GM12878 (cell line): ENCODE data around the gene PHKG2. TPM values are rescaled to one million over a fixed set of nuclear protein-coding genes. Genes with fewer than 3 reads are reported as not detected.

Experiments
- ATAC-seq: fragments of 200-7000 bp; cut with Tn5 transposase; 3 replicates; pipeline ENCODE4 v1.9.1; 2020; ENCODE audit warnings: mild to moderate bottlenecking, moderate library complexity
- BruUV-seq: library from RNA; stranded (reverse); fragments of 400-500 nt; replicated peaks from 2 replicates; lab custom pipeline; 2021; lab: Mats Ljungman, UMichigan
- CTCF ChIA-PET: fragments of 300-600 bp; sonication (Branson Sonifier 250); formaldehyde crosslinking; extraction: SDS; loops from one replicate; lab custom pipeline; 2021; ENCODE audit warnings: inconsistent platforms; lab: Yijun Ruan, JAX
- POLR2A ChIA-PET: fragments of 350-600 bp; formaldehyde crosslinking; extraction: SDS; loops from one replicate; lab custom pipeline; 2021; ENCODE audit warnings: inconsistent platforms; lab: Charles Lee
- RAD21 ChIA-PET: fragments of 300-600 bp; sonication (Branson Sonifier 250); formaldehyde crosslinking; loops from one replicate; lab custom pipeline; 2023; ENCODE audit warnings: antibody characterized with exemption; ENCODE audit not compliant: unreplicated experiment; lab: Charles Lee
- SMC1A ChIA-PET: fragments of 300-600 bp; sonication (Branson Sonifier 250); formaldehyde crosslinking; loops from one replicate; lab custom pipeline; 2023; ENCODE audit not compliant: unreplicated experiment, uncharacterized antibody; lab: Charles Lee
- DNase-seq: peaks from one replicate; pipeline ENCODE4 v3.0.0-alpha.2; 2011; ENCODE audit warnings: low read depth, low spot score
- FAIRE-seq: peaks from 3 replicates; lab custom pipeline; 2011; peaks lifted over from hg19 to GRCh38; lab: Jason Lieb, UNC
- H2AFZ ChIP-seq: 2 replicates; pipeline ENCODE4 v1.6.0; 2011; ENCODE audit warnings: low read depth, low read length, control low read depth; ENCODE audit not compliant: control insufficient read depth
- H3K27ac ChIP-seq: 2 replicates; pipeline ENCODE4 v1.5.1; 2011; ENCODE audit warnings: control low read depth; ENCODE audit not compliant: control insufficient read depth, insufficient read depth
- H3K27me3 ChIP-seq, 2 experiments: replicated peaks in 1 of 2; 2 replicates each; pipeline versions ENCODE4 v1.6.0 to v1.6.1; 2011; ENCODE audit warnings: low read length in 1 of 2; ENCODE audit not compliant: control insufficient read depth in 2 of 2, insufficient read depth in 2 of 2
- H3K36me3 ChIP-seq, 2 experiments: 2 replicates each; pipeline ENCODE4 v1.5.1; 2011; ENCODE audit warnings: low read length in 1 of 2; ENCODE audit not compliant: control insufficient read depth in 2 of 2, insufficient read depth in 2 of 2
- H3K4me1 ChIP-seq: 2 replicates; pipeline ENCODE4 v1.6.1; 2011; ENCODE audit warnings: mild to moderate bottlenecking, low read length, moderate library complexity, mixed read lengths; ENCODE audit not compliant: control insufficient read depth, insufficient read depth
- H3K4me2 ChIP-seq: 2 replicates; pipeline ENCODE4 v1.6.0; 2011; ENCODE audit warnings: control low read depth; ENCODE audit not compliant: control insufficient read depth, insufficient read depth
- H3K4me3 ChIP-seq: fragments of 200-600 bp; sonication (generic); 2 replicates; pipeline ENCODE4 v1.5.1; 2016
- H3K79me2 ChIP-seq: 2 replicates; pipeline ENCODE4 v1.6.0; 2011; ENCODE audit warnings: low read length; ENCODE audit not compliant: control insufficient read depth, insufficient read depth
- H3K9ac ChIP-seq: 2 replicates; pipeline ENCODE4 v1.8.0; 2011; ENCODE audit warnings: low read length, control low read depth, mixed read lengths; ENCODE audit not compliant: control insufficient read depth, insufficient read depth
- H3K9me3 ChIP-seq: replicated peaks from 3 replicates; pipeline ENCODE4 v1.5.1; 2011; ENCODE audit warnings: mild to moderate bottlenecking, low read length; ENCODE audit not compliant: control insufficient read depth, insufficient read depth
- H4K20me1 ChIP-seq: 2 replicates; pipeline ENCODE4 v1.6.0; 2011; ENCODE audit not compliant: control insufficient read depth, insufficient read depth
- WGBS: methylation state at CpG from one replicate; pipeline ENCODE4 v1.1.6; 2016; ENCODE audit warnings: low lambda C conversion rate; ENCODE audit not compliant: insufficient replicate concordance, insufficient coverage; ENCODE audit errors: missing lambda C conversion rate; 5-methylcytosine and 5-hydroxymethylcytosine counted together
- in situ Hi-C: fragments of 300-500 bp; cut with MboI; formaldehyde crosslinking; loops from 9 replicates; pipeline ENCODE4 v1.14.3; 2018; ENCODE audit warnings: mixed read lengths
- intact Hi-C: fragments of 100-400 bp; cut with micrococcal nuclease; formaldehyde crosslinking; loops from one replicate; pipeline ENCODE4 v1.14.2; 2022; ENCODE audit not compliant: unreplicated experiment
- polyA plus RNA-seq, 11 experiments: library from polyadenylated mRNA; depleted of rRNA in 4 of 11; unstranded in 6 of 11; stranded (reverse) in 5 of 11; fragments of >200 nt; fragmentation: Nextera tagmentation in 4 of 11; fragmentation: Illumina TruSeq in 1 of 11; extraction: Ambion mirVana in 4 of 11; extraction: Trizol in 1 of 11; gene quantifications; 1 replicate in 1 of 11; 2 replicates in 10 of 11; pipeline versions ENCODE4 v1.2.1 to v1.2.3, GENCODE V29; 2011 to 2016; ENCODE audit warnings: inconsistent platforms in 2 of 11, missing spikeins in 2 of 11, low read depth in 1 of 11
- total RNA-seq, 4 experiments: library from RNA; depleted of rRNA in 3 of 4; stranded (reverse); fragments of >200 nt in 3 of 4; fragmentation: Illumina TruSeq in 1 of 4; extraction: Trizol in 1 of 4; gene quantifications; 2 replicates each; pipeline versions ENCODE4 v1.2.1 to v1.2.3, GENCODE V29; 2013 to 2021
- TF ChIP-seq, protein P1 (sequence below), 3 experiments: IDR thresholded peaks in 2 of 3; conservative IDR thresholded peaks in 1 of 3; 2 replicates each; pipeline ENCODE4 v1.5.1; 2011; ENCODE audit warnings: low read depth in 3 of 3, low read length in 3 of 3, mild to moderate bottlenecking in 3 of 3, control low read depth in 2 of 3, moderate library complexity in 2 of 3, inconsistent platforms in 1 of 3, mixed read lengths in 1 of 3; ENCODE audit not compliant: control insufficient read depth in 2 of 3, insufficient read depth in 1 of 3; ENCODE audit errors: extremely low read depth in 1 of 3
- TF ChIP-seq, protein P2 (sequence below): fragments of 450-650 bp; IDR thresholded peaks from 2 replicates; pipeline ENCODE4 v1.6.1; 2017; ENCODE audit warnings: mild to moderate bottlenecking

Gene PHKG2
- total and polyA plus RNA-seq, 10 of the 15 experiments (the other 5 are each of a cell fraction or from before 2014, with no cell fraction given) = 5.2 to 50.1 (median 37.2) TPM

DNA sequence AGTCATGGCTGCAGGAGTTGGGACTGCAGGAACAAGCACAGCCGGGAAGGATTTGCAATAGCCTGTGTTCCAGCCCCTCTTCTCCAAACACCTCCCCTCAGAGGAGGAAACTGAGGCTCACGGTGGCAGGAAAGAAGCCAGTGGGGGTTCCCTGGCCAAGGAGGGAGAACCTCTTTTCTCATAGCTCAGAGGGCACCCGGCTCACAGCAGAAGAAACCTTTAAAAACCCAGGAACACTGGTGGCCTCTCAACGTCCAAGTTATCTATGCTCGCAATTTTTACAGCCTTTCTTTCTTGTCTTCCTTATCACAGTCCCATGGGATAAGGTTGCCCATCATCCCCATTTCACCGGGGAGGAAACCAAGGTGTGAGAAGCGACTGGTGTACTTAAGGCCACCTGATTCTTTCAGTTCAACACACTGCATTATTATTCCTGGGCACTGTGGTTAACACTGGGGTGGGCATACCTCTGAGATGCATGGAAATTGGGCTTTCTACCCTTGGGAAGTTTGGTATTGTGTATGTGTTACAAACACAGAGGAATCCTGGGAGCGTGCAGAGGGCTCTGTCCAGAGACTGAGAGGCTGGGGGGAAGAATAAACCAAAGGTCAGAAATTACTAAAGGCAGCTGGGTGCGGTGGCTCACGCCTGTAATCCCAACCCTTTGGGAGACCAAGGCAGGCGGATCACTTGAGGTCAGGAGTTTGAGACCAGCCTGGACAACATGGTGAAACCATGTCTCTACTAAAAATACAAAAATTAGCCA is 39.6 kb downstream of the PHKG2 start:
- WGBS = 29% methylated on average over 11 of the region's 11 CpGs
- peak overlapping the region; percentile 63 for H3K4me3 ChIP-seq
- H3K27ac ChIP-seq = no peak overlapping the region
- BruUV-seq = no TSS peak
- peak overlapping the region; percentile 59; the same call in 1 of the 2 replicates for H3K9ac ChIP-seq
- no peak for FAIRE-seq
- H3K9me3 ChIP-seq = no peaks in the 10 kb centered on the region
- in situ Hi-C loops (no loop called here), intact Hi-C loops (no loop called here)
- POLR2A ChIA-PET = no interaction called here
- TF ChIP-seq, protein P1, sequence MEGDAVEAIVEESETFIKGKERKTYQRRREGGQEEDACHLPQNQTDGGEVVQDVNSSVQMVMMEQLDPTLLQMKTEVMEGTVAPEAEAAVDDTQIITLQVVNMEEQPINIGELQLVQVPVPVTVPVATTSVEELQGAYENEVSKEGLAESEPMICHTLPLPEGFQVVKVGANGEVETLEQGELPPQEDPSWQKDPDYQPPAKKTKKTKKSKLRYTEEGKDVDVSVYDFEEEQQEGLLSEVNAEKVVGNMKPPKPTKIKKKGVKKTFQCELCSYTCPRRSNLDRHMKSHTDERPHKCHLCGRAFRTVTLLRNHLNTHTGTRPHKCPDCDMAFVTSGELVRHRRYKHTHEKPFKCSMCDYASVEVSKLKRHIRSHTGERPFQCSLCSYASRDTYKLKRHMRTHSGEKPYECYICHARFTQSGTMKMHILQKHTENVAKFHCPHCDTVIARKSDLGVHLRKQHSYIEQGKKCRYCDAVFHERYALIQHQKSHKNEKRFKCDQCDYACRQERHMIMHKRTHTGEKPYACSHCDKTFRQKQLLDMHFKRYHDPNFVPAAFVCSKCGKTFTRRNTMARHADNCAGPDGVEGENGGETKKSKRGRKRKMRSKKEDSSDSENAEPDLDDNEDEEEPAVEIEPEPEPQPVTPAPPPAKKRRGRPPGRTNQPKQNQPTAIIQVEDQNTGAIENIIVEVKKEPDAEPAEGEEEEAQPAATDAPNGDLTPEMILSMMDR (IDR thresholded peaks at IDR 0.05 in 2 of 3, conservative IDR thresholded peaks at IDR 0.05 in 1 of 3; ENCODE audit: control insufficient read depth in 2 of 3, extremely low read depth in 1 of 3, insufficient read depth in 1 of 3, low read depth in 3 of 3, low read length in 3 of 3) = no peak
- TF ChIP-seq, protein P2, sequence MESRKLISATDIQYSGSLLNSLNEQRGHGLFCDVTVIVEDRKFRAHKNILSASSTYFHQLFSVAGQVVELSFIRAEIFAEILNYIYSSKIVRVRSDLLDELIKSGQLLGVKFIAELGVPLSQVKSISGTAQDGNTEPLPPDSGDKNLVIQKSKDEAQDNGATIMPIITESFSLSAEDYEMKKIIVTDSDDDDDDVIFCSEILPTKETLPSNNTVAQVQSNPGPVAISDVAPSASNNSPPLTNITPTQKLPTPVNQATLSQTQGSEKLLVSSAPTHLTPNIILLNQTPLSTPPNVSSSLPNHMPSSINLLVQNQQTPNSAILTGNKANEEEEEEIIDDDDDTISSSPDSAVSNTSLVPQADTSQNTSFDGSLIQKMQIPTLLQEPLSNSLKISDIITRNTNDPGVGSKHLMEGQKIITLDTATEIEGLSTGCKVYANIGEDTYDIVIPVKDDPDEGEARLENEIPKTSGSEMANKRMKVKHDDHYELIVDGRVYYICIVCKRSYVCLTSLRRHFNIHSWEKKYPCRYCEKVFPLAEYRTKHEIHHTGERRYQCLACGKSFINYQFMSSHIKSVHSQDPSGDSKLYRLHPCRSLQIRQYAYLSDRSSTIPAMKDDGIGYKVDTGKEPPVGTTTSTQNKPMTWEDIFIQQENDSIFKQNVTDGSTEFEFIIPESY = no peak
- H3K36me3 ChIP-seq = no peaks in the 10 kb centered on the region
- RAD21 ChIA-PET = no interaction called here
- CTCF ChIA-PET = no interaction called here
- H3K4me2 ChIP-seq = peak overlapping the region; percentile 50
- SMC1A ChIA-PET = interaction anchor here (0.6 kb wide), 1 partner anchor 113 kb away, joined by 3 read pairs; no protein-coding TSS in a partner anchor
- no peak for DNase-seq
- H3K27me3 ChIP-seq = peaks cover 0 to 3% of the 10 kb centered on the region in 2 experiments; a peak in 2 of 4 replicates
- peak overlapping the region; percentile 49 for H2AFZ ChIP-seq
- H4K20me1 ChIP-seq = no peaks in the 10 kb centered on the region
- no peaks in the 10 kb centered on the region for H3K79me2 ChIP-seq
- ATAC-seq = no peak
- no peaks in the 10 kb centered on the region for H3K4me1 ChIP-seq
